H1 (cell line): ENCODE measurements around the gene ADM. TPM values are rescaled to one million over a fixed set of nuclear protein-coding genes. Genes with fewer than 3 reads are reported as not detected.

ENCODE experiments used
- CTCF ChIA-PET: fragments of 300-600 bp; sonication (Branson Sonifier 250); formaldehyde crosslinking; loops from one replicate; lab custom pipeline; 2021; ENCODE audit not compliant: partially characterized antibody; lab: Charles Lee
- POLR2A ChIA-PET: fragments of 300-600 bp; sonication (Branson Sonifier 250); formaldehyde crosslinking; loops from one replicate; lab custom pipeline; 2021; ENCODE audit warnings: inconsistent platforms; ENCODE audit not compliant: partially characterized antibody; lab: Charles Lee
- DNase-seq, 2 experiments: peaks; one replicate each; pipeline versions ENCODE4 v3.0.0 to v3.0.0-alpha.2; 2010 to 2022; ENCODE audit warnings: low spot score in 2 of 2, low read depth in 1 of 2, mixed read lengths in 1 of 2
- FAIRE-seq: peaks from 2 replicates; lab custom pipeline; 2011; peaks lifted over from hg19 to GRCh38; lab: Jason Lieb, UNC
- H2AFZ ChIP-seq: 2 replicates; pipeline ENCODE4 v1.8.1; 2012; ENCODE audit warnings: low read length, inconsistent platforms
- H2AK5ac ChIP-seq: 2 replicates; pipeline ENCODE4 v1.6.1; 2013; ENCODE audit warnings: low read depth, low read length
- H2BK120ac ChIP-seq: replicated peaks from 2 replicates; pipeline ENCODE3; 2013; ENCODE audit warnings: low read depth, low read length, inconsistent platforms
- H2BK12ac ChIP-seq: 2 replicates; pipeline ENCODE4 v1.6.1; 2013; ENCODE audit warnings: low read depth, low read length
- H2BK15ac ChIP-seq: 2 replicates; pipeline ENCODE4 v1.6.1; 2013; ENCODE audit warnings: low read length
- H2BK20ac ChIP-seq: 2 replicates; pipeline ENCODE4 v1.6.1; 2013; ENCODE audit warnings: low read length
- H2BK5ac ChIP-seq: 2 replicates; pipeline ENCODE4 v1.6.1; 2013; ENCODE audit warnings: low read depth, low read length
- H3K14ac ChIP-seq: 2 replicates; pipeline ENCODE4 v1.6.1; 2013; ENCODE audit warnings: inconsistent platforms; ENCODE audit not compliant: insufficient read length
- H3K18ac ChIP-seq: 2 replicates; pipeline ENCODE4 v1.6.1; 2013; ENCODE audit warnings: low read length; ENCODE audit errors: extremely low read depth
- H3K23ac ChIP-seq: 2 replicates; pipeline ENCODE4 v1.6.1; 2013; ENCODE audit warnings: inconsistent platforms; ENCODE audit not compliant: insufficient read length
- H3K23me2 ChIP-seq: 2 replicates; pipeline ENCODE4 v1.6.1; 2013; ENCODE audit warnings: low read depth, low read length
- H3K27ac ChIP-seq: 2 replicates; pipeline ENCODE4 v1.6.1; 2011; ENCODE audit warnings: low read depth, low read length, inconsistent platforms
- H3K27me3 ChIP-seq, 4 experiments: replicated peaks in 1 of 4; 1 replicate in 1 of 4; 2 replicates in 3 of 4; pipeline versions ENCODE4 v1.6.1 to v1.8.1; 2011 to 2013; ENCODE audit warnings: low read length in 3 of 4, mild to moderate bottlenecking in 3 of 4, inconsistent platforms in 2 of 4, mixed read lengths in 2 of 4, moderate library complexity in 1 of 4; ENCODE audit not compliant: control insufficient read depth in 3 of 4, insufficient read depth in 3 of 4; ENCODE audit errors: extremely low read depth in 1 of 4
- H3K36me3 ChIP-seq, 4 experiments: 2 replicates each; pipeline versions ENCODE4 v1.6.1 to v1.8.1; 2011 to 2013; ENCODE audit warnings: mild to moderate bottlenecking in 4 of 4, low read length in 3 of 4, moderate library complexity in 2 of 4, control low read depth in 1 of 4, inconsistent platforms in 1 of 4; ENCODE audit not compliant: insufficient read depth in 4 of 4, control insufficient read depth in 2 of 4
- H3K4ac ChIP-seq: replicated peaks from 2 replicates; pipeline ENCODE3; 2013; ENCODE audit warnings: low read length, low read depth, mixed read lengths, inconsistent platforms; ENCODE audit not compliant: insufficient read length
- H3K4me1 ChIP-seq, 4 experiments: replicated peaks in 1 of 4; 1 replicate in 1 of 4; 2 replicates in 3 of 4; pipeline versions ENCODE4 v1.6.1 to v1.8.1; 2011 to 2013; ENCODE audit warnings: low read length in 3 of 4, inconsistent platforms in 2 of 4, mixed read lengths in 1 of 4; ENCODE audit not compliant: insufficient read depth in 4 of 4, control insufficient read depth in 3 of 4
- H3K4me2 ChIP-seq, 2 experiments: 2 replicates each; pipeline versions ENCODE4 v1.6.1 to v1.8.1; 2011 to 2013; ENCODE audit warnings: low read depth in 2 of 2, low read length in 2 of 2, control low read depth in 1 of 2, inconsistent platforms in 1 of 2, mild to moderate bottlenecking in 1 of 2; ENCODE audit not compliant: insufficient read depth in 1 of 2
- H3K4me3 ChIP-seq, 4 experiments: fragments of 200-600, 300-600 bp in 1 of 4; sonication (generic), shearing (Covaris generic), sonication (Bioruptor Twin) in 1 of 4; 2 replicates each; pipeline versions ENCODE4 v1.5.1 to v1.8.1; 2011 to 2016; ENCODE audit warnings: low read length in 4 of 4, low read depth in 3 of 4, control low read depth in 2 of 4, inconsistent platforms in 2 of 4, mild to moderate bottlenecking in 2 of 4, mixed read lengths in 1 of 4, moderate library complexity in 1 of 4; ENCODE audit not compliant: insufficient read depth in 2 of 4; ENCODE audit errors: extremely low read depth in 1 of 4
- H3K56ac ChIP-seq: replicated peaks from 2 replicates; pipeline ENCODE3; 2013; ENCODE audit warnings: low read depth, mild to moderate bottlenecking, mixed read lengths, low read length, inconsistent platforms; ENCODE audit not compliant: insufficient read length
- H3K79me1 ChIP-seq: 2 replicates; pipeline ENCODE4 v1.6.1; 2013; ENCODE audit warnings: low read depth, low read length, control low read depth
- H3K79me2 ChIP-seq, 2 experiments: 2 replicates each; pipeline versions ENCODE4 v1.6.1 to v1.8.1; 2012 to 2013; ENCODE audit warnings: low read length in 2 of 2, mild to moderate bottlenecking in 2 of 2, inconsistent platforms in 1 of 2; ENCODE audit not compliant: insufficient read depth in 2 of 2, control insufficient read depth in 1 of 2
- H3K9ac ChIP-seq, 4 experiments: replicated peaks in 1 of 4; 1 replicate in 1 of 4; 2 replicates in 3 of 4; pipeline versions ENCODE4 v1.6.1 to v1.8.1; 2011 to 2013; ENCODE audit warnings: low read depth in 3 of 4, low read length in 3 of 4, control low read depth in 2 of 4, mild to moderate bottlenecking in 2 of 4, moderate library complexity in 2 of 4, inconsistent platforms in 1 of 4; ENCODE audit errors: extremely low read depth in 1 of 4
- H3K9me3 ChIP-seq, 2 experiments: 2 replicates each; pipeline versions ENCODE4 v1.6.1 to v1.8.1; 2012 to 2013; ENCODE audit warnings: mild to moderate bottlenecking in 2 of 2, moderate library complexity in 2 of 2, control low read depth in 1 of 2, inconsistent platforms in 1 of 2, low read depth in 1 of 2, low read length in 1 of 2, mixed read lengths in 1 of 2; ENCODE audit not compliant: insufficient read depth in 2 of 2
- H4K20me1 ChIP-seq, 2 experiments: replicated peaks in 1 of 2; 2 replicates each; pipeline versions ENCODE3 to v1.8.1; 2011 to 2013; ENCODE audit warnings: inconsistent platforms in 2 of 2, low read length in 2 of 2, mild to moderate bottlenecking in 1 of 2; ENCODE audit not compliant: insufficient read depth in 2 of 2, control insufficient read depth in 1 of 2
- H4K5ac ChIP-seq: 2 replicates; pipeline ENCODE4 v1.6.1; 2013; ENCODE audit warnings: low read length, low read depth, mixed read lengths, inconsistent platforms; ENCODE audit not compliant: insufficient read length
- H4K8ac ChIP-seq: 2 replicates; pipeline ENCODE4 v1.8.0; 2013; ENCODE audit warnings: mild to moderate bottlenecking, moderate library complexity, low read length, inconsistent platforms; ENCODE audit not compliant: insufficient read depth; ENCODE audit errors: extremely low read depth
- H4K91ac ChIP-seq: replicated peaks from 2 replicates; pipeline ENCODE3; 2013; ENCODE audit warnings: low read length, mixed read lengths, inconsistent platforms; ENCODE audit not compliant: insufficient read length
- BRCA1 ChIP-seq: IDR thresholded peaks from 2 replicates; pipeline ENCODE4 v1.6.1; 2012; ENCODE audit warnings: low read depth, low read length, improper control_type of control experiment
- CEBPB ChIP-seq: IDR thresholded peaks from 2 replicates; pipeline ENCODE4 v1.6.1; 2012; ENCODE audit warnings: low read depth, low read length
- JUN ChIP-seq: IDR thresholded peaks from 2 replicates; pipeline ENCODE4 v1.6.1; 2011; ENCODE audit warnings: low read depth, mild to moderate bottlenecking, improper control_type of control experiment, low read length
- MAX ChIP-seq: IDR thresholded peaks from 2 replicates; pipeline ENCODE4 v1.6.1; 2012; ENCODE audit warnings: inconsistent platforms
- RAD21 ChIP-seq, 2 experiments: IDR thresholded peaks in 1 of 2; conservative IDR thresholded peaks in 1 of 2; 2 replicates each; pipeline ENCODE4 v1.6.1; 2011; ENCODE audit warnings: low read depth in 2 of 2, low read length in 2 of 2, improper control_type of control experiment in 1 of 2, inconsistent platforms in 1 of 2, mild to moderate bottlenecking in 1 of 2, moderate library complexity in 1 of 2
- RXRA ChIP-seq: IDR thresholded peaks from 2 replicates; pipeline ENCODE4 v1.6.1; 2011; ENCODE audit warnings: low read depth, mild to moderate bottlenecking, low read length, moderate library complexity; ENCODE audit not compliant: insufficient read depth
- SAP30 ChIP-seq: fragments of 300-600 bp; sonication (generic); IDR thresholded peaks from 2 replicates; pipeline ENCODE4 v1.7.1; 2012; ENCODE audit warnings: low read length, moderate library complexity, mild to moderate bottlenecking, inconsistent platforms; ENCODE audit not compliant: insufficient read depth, insufficient replicate concordance
- SIX5 ChIP-seq: IDR thresholded peaks from 2 replicates; pipeline ENCODE4 v1.6.1; 2011; ENCODE audit warnings: mild to moderate bottlenecking, low read depth, low read length
- USF2 ChIP-seq: IDR thresholded peaks from 2 replicates; pipeline ENCODE4 v1.6.1; 2011; ENCODE audit warnings: low read length, improper control_type of control experiment
- polyA plus RNA-seq, 7 experiments: library from polyadenylated mRNA; depleted of rRNA in 3 of 7; stranded (reverse) in 5 of 7; unstranded in 2 of 7; fragments of >200 nt in 5 of 7; fragments of 200-250 nt in 2 of 7; gene quantifications; 1 replicate in 5 of 7; 2 replicates in 1 of 7; 4 replicates in 1 of 7; pipeline versions ENCODE4 v1.2.1 to v1.2.3, GENCODE V29; 2011 to 2013; ENCODE audit warnings: missing spikeins in 2 of 7, mixed read lengths in 2 of 7
- total RNA-seq: library from RNA; stranded (reverse); fragmentation: NEBNext Ultra II Directional; extraction: Animal tissue kit (Norgen Biotek cat#: 25700); gene quantifications from 2 replicates; pipeline ENCODE4 v1.2.1, GENCODE V29; 2021

The ADM gene
- total and polyA plus RNA-seq, 2 of the 8 experiments (the other 6 are each of a cell fraction or from before 2014, with no cell fraction given): 94.1 to 95.6 TPM

GRCh38 chr11:10327254-10327653, 22.4 kb downstream of the ADM start:
- Histone ChIP-seq H3K9me3 (no peaks in the 10 kb centered on the region), H3K14ac (no peak overlapping the region), H2BK20ac (0 out of 2 replicates have a peak overlapping the region, but pooled peaks have one; percentile 9), H3K36me3 (no peaks in the 10 kb centered on the region), H4K8ac (no peak overlapping the region), H2BK15ac (no peak overlapping the region), H3K4me2 (no peak overlapping the region), H4K20me1 (no peaks in the 10 kb centered on the region), H3K4me3 (no peak overlapping the region), H3K56ac (no peak overlapping the region), H2AK5ac (no peak overlapping the region), H2BK12ac (no peak overlapping the region), H3K79me1 (no peaks in the 10 kb centered on the region), H3K9ac (no peak overlapping the region), H3K23me2 (no peaks in the 10 kb centered on the region), H3K4ac (peak overlapping the region; percentile 34), H3K4me1 (peaks cover 3 to 15% (median 8%) of the 10 kb centered on the region in 4 experiments; a peak in 5 of 7 replicates), H2BK120ac (no peak overlapping the region), H2AFZ (no peak overlapping the region), H2BK5ac (no peak overlapping the region), H3K79me2 (no peaks in the 10 kb centered on the region), H3K23ac (no peak overlapping the region), H4K5ac (no peak overlapping the region), H3K18ac (no peak overlapping the region), H3K27ac (no peak overlapping the region), H4K91ac (no peak overlapping the region), H3K27me3 (no peaks in the 10 kb centered on the region)
- DNase-seq (no peak), FAIRE-seq (no peak)
- POLR2A ChIA-PET: interaction anchor here (1.5 to 2.3 kb wide), 2 partner anchors 20 to 23 kb away, joined by 5 to 6 read pairs; partner anchors contain the start of gene ADM
- CTCF ChIA-PET: interaction anchor here (0.9 to 1.9 kb wide), 7 partner anchors 9 to 569 kb away, joined by 3 to 5 read pairs (median 3); no protein-coding TSS in a partner anchor
- TF ChIP-seq MAX (no peak), RXRA (no peak), SIX5 (no peak), JUN (no peak), CEBPB (no peak), RAD21 (IDR thresholded peaks at IDR 0.05 in 1 of 2, conservative IDR thresholded peaks at IDR 0.05 in 1 of 2; ENCODE audit: low read depth in 2 of 2, low read length in 2 of 2) (no peak), SAP30 (no peak), BRCA1 (no peak), USF2 (no peak)
